Measurements from ENCODE around the gene SLIT3. TPM values are rescaled to one million over a fixed set of nuclear protein-coding genes. Genes with fewer than 3 reads are reported as not detected.

SLIT3 gene
- total RNA-seq, 1 experiment from 2014 or later = not detected

DNA sequence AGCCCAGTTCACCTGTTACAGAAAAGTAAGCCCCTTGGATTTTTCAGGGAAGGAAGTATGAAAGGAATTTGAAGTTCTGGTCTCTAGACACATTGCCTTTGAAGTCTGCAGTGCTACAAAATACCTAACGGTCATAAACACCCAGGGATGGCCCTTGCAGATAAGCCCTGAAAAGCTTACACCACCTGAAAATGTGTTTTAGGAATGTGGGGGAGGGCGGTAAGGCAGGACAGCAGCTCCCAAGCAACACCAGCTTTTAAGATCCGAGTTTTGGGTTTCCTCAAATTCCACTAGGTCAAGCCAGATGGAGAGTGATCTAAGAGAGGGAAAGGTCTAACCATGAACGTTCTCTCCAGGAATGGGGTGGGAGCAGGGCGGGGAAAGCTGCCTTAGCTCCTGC lies 607.6 kb downstream of the SLIT3 start:
- intact Hi-C loops (cut with micrococcal nuclease; ENCODE audit: unreplicated experiment) = no loop called here
- Histone ChIP-seq H3K27ac (no peak overlapping the region), H4K20me1 (ENCODE audit: insufficient read depth) (no peaks in the 10 kb centered on the region), H3K9me2 (ENCODE audit: insufficient read depth) (no peaks in the 10 kb centered on the region), H3K4me2 (no peak overlapping the region), H3K27me3 (ENCODE audit: insufficient read depth, low read depth) (peaks cover 83% of the 10 kb centered on the region), H3K36me3 (ENCODE audit: low read depth) (no peaks in the 10 kb centered on the region), H3K79me2 (ENCODE audit: low read depth) (no peaks in the 10 kb centered on the region), H2AFZ (no peak overlapping the region), H3K4me1 (replicated peaks; ENCODE audit: insufficient read depth) (no peaks in the 10 kb centered on the region), H3K4me3 (no peak overlapping the region), H3K9me3 (ENCODE audit: insufficient read depth, low read depth) (no peaks in the 10 kb centered on the region), H3F3A (ENCODE audit: insufficient read depth, low read depth) (no peaks in the 10 kb centered on the region)
- TF ChIP-seq CTCF (conservative IDR thresholded peaks at IDR 0.05) = no peak
- TF ChIP-seq EZH2 (IDR thresholded peaks at IDR 0.05; ENCODE audit: low read depth) = no peak
- no peak for DNase-seq
- CTCF ChIA-PET = no interaction called here
- POLR2A ChIA-PET (ENCODE audit: unreplicated experiment) = no interaction called here
- no TSS peak for BruUV-seq (replicated peaks)

DNA sequence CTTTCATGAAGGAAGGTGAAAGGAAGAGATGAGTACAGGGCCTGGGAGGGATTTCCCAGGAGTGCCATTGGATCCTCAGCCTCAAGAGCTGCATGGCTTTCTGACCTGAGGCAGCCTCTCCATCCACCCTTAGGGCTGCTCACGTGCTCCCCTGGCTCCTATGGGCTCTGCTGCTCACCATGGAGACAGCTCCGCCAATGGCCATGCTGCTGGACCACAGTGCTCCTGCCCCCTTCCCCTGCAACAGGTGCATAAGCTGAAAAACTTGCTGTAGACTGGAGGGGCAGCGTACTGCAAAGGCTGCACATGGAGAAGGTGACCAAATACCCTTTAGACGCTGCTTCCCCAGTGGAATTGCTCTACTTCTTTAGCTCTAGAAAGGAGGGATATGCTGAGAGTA lies 609.0 kb downstream of the SLIT3 start:
- H3K36me3 ChIP-seq (ENCODE audit: low read depth) = no peaks in the 10 kb centered on the region
- H4K20me1 ChIP-seq (ENCODE audit: insufficient read depth) = no peaks in the 10 kb centered on the region
- no peak overlapping the region for H2AFZ ChIP-seq
- no peak overlapping the region for H3K27ac ChIP-seq
- peaks cover 78% of the 10 kb centered on the region for H3K27me3 ChIP-seq (ENCODE audit: insufficient read depth, low read depth)
- TF ChIP-seq EZH2 (IDR thresholded peaks at IDR 0.05; ENCODE audit: low read depth) (no peak), CTCF (conservative IDR thresholded peaks at IDR 0.05) (no peak)
- no peak for DNase-seq
- ChIA-PET POLR2A (ENCODE audit: unreplicated experiment) (no interaction called here), CTCF (interaction anchor here (1.3 kb wide), 1 partner anchor 19 kb away, joined by 4 read pairs; no protein-coding TSS in a partner anchor)
- intact Hi-C loops (cut with micrococcal nuclease; ENCODE audit: unreplicated experiment) = no loop called here
- H3K79me2 ChIP-seq (ENCODE audit: low read depth) = no peaks in the 10 kb centered on the region
- H3K9me2 ChIP-seq (ENCODE audit: insufficient read depth) = no peaks in the 10 kb centered on the region
- H3K9me3 ChIP-seq (ENCODE audit: insufficient read depth, low read depth) = no peaks in the 10 kb centered on the region
- H3K4me2 ChIP-seq = no peak overlapping the region
- no peaks in the 10 kb centered on the region for H3F3A ChIP-seq (ENCODE audit: insufficient read depth, low read depth)
- BruUV-seq (replicated peaks) = no TSS peak
- H3K4me3 ChIP-seq = no peak overlapping the region
- H3K4me1 ChIP-seq (replicated peaks; ENCODE audit: insufficient read depth) = no peaks in the 10 kb centered on the region

GRCh38 chr5:168689260-168689659 lies 611.7 kb downstream of the SLIT3 start:
- no peak for DNase-seq

More at GRCh38 chr5:168689260-168689659, 611.7 kb downstream of the SLIT3 start:
- no peak overlapping the region for H3K4me2 ChIP-seq
- H3K9me2 ChIP-seq (ENCODE audit: insufficient read depth) = no peaks in the 10 kb centered on the region
- intact Hi-C loops (cut with micrococcal nuclease; ENCODE audit: unreplicated experiment) = no loop called here
- no peak overlapping the region for H2AFZ ChIP-seq
- H4K20me1 ChIP-seq (ENCODE audit: insufficient read depth) = no peaks in the 10 kb centered on the region
- TF ChIP-seq EZH2 (IDR thresholded peaks at IDR 0.05; ENCODE audit: low read depth) = no peak
- TF ChIP-seq CTCF (conservative IDR thresholded peaks at IDR 0.05) = no peak
- H3K27me3 ChIP-seq (ENCODE audit: insufficient read depth, low read depth) = peaks cover 72% of the 10 kb centered on the region
- no peaks in the 10 kb centered on the region for H3K9me3 ChIP-seq (ENCODE audit: insufficient read depth, low read depth)
- no peak overlapping the region for H3K4me3 ChIP-seq
- no peaks in the 10 kb centered on the region for H3K36me3 ChIP-seq (ENCODE audit: low read depth)
- no peaks in the 10 kb centered on the region for H3F3A ChIP-seq (ENCODE audit: insufficient read depth, low read depth)
- BruUV-seq (replicated peaks) = no TSS peak
- no peak overlapping the region for H3K27ac ChIP-seq
- CTCF ChIA-PET = no interaction called here
- POLR2A ChIA-PET (ENCODE audit: unreplicated experiment) = no interaction called here
- no peaks in the 10 kb centered on the region for H3K4me1 ChIP-seq (replicated peaks; ENCODE audit: insufficient read depth)
- H3K79me2 ChIP-seq (ENCODE audit: low read depth) = no peaks in the 10 kb centered on the region

All from PC-9 (cell line).